ENCODE measurements around the gene RPL13A. TPM values are rescaled to one million over a fixed set of nuclear protein-coding genes. Genes with fewer than 3 reads are reported as not detected.

The RPL13A gene
- total and polyA plus RNA-seq, 12 donors = 1,171 to 2,740 (median 1,355) TPM

GRCh38 chr19:49445997-49446396 lies 41.4 kb upstream of the RPL13A start:
- Histone ChIP-seq H3K36me3 (peaks cover 0 to 44% (median 0%) of the 10 kb centered on the region in 9 donors), H3K27me3 (peaks cover 0 to 16% (median 11%) of the 10 kb centered on the region in 7 donors), H3K9me3 (no peaks in the 10 kb centered on the region), H3K4me1 (peaks cover 0 to 29% (median 6%) of the 10 kb centered on the region in 9 donors), H3K4me3 (no peak overlapping the region), H3K27ac (no peak overlapping the region)
- intact Hi-C loops (cut with DNase I) = loop anchor here in 4 of 10 donors (5.0 to 10.0 kb wide), 3 partner anchors 181 to 221 kb away; no protein-coding TSS in a partner anchor
- DNase-seq = no peak
- 91 to 94% methylated on average over 3 of the region's 3 CpGs for WGBS, 2 donors
- TF ChIP-seq CTCF (IDR thresholded peaks at IDR 0.05) = no peak
- ATAC-seq = no peak

GRCh38 chr19:49447485-49448431 lies 39.6 kb upstream of the RPL13A start:
- H3K27ac ChIP-seq = no peak overlapping the region
- 72 to 74% methylated on average over 32 of the region's 32 CpGs for WGBS, 2 donors
- no peak for ATAC-seq

GRCh38 chr19:49448432-49448786 lies 39.0 kb upstream of the RPL13A start:
- DNase-seq (no peak), ATAC-seq (no peak)
- Histone ChIP-seq H3K4me3 (no peak overlapping the region), H3K36me3 (peaks cover 0 to 44% (median 0%) of the 10 kb centered on the region in 9 donors), H3K4me1 (peaks cover 0 to 30% (median 6%) of the 10 kb centered on the region in 9 donors), H3K9me3 (no peaks in the 10 kb centered on the region), H3K27ac (no peak overlapping the region), H3K27me3 (no peaks in the 10 kb centered on the region)
- 93 to 96% methylated on average over 6 of the region's 6 CpGs for WGBS, 2 donors
- TF ChIP-seq CTCF (IDR thresholded peaks at IDR 0.05) = no peak
- intact Hi-C loops (cut with DNase I) = loop anchor here in 4 of 10 donors (5.0 to 10.0 kb wide), 3 partner anchors 184 to 224 kb away; no protein-coding TSS in a partner anchor

More at GRCh38 chr19:49447485-49448431, 39.6 kb upstream of the RPL13A start:
- TF ChIP-seq CTCF (IDR thresholded peaks at IDR 0.05) = no peak
- Histone ChIP-seq H3K4me3 (no peak overlapping the region), H3K4me1 (peaks cover 0 to 31% (median 6%) of the 10 kb centered on the region in 9 donors), H3K27me3 (no peaks in the 10 kb centered on the region), H3K36me3 (peaks cover 0 to 44% (median 0%) of the 10 kb centered on the region in 9 donors), H3K9me3 (no peaks in the 10 kb centered on the region)
- peak in 1 of 2 donors; percentile 63 for DNase-seq
- intact Hi-C loops (cut with DNase I) = loop anchor here in 4 of 10 donors (5.0 to 10.0 kb wide), 3 partner anchors 183 to 223 kb away; no protein-coding TSS in a partner anchor

GRCh38 chr19:49450405-49450804 lies 37.0 kb upstream of the RPL13A start:
- Histone ChIP-seq H3K27ac (peak overlapping the region in 1 of 10 donors; percentile 94), H3K4me1 (peaks cover 0 to 43% (median 19%) of the 10 kb centered on the region in 9 donors), H3K27me3 (no peaks in the 10 kb centered on the region), H3K9me3 (no peaks in the 10 kb centered on the region), H3K36me3 (peaks cover 0 to 44% (median 0%) of the 10 kb centered on the region in 9 donors), H3K4me3 (peak overlapping the region in 3 of 10 donors; percentile 61 to 91 (median 76))
- DNase-seq (no peak), ATAC-seq (no peak)
- 83 to 90% methylated on average over 7 of the region's 7 CpGs for WGBS, 2 donors
- no peak for TF ChIP-seq CTCF (IDR thresholded peaks at IDR 0.05)
- intact Hi-C loops (cut with DNase I) = loop anchor here in 1 of 10 donors (5.0 kb wide), 1 partner anchor 227 kb away; the partner anchor contains the start of gene PRMT1
